ENCODE data around the gene MRPL20.
"Not testable (repeated sequence)": the region's sequence is repeated elsewhere in the genome, so short reads cannot be mapped to it uniquely, and the experiment has no call there.

- TF ChIP-seq, protein P1, sequence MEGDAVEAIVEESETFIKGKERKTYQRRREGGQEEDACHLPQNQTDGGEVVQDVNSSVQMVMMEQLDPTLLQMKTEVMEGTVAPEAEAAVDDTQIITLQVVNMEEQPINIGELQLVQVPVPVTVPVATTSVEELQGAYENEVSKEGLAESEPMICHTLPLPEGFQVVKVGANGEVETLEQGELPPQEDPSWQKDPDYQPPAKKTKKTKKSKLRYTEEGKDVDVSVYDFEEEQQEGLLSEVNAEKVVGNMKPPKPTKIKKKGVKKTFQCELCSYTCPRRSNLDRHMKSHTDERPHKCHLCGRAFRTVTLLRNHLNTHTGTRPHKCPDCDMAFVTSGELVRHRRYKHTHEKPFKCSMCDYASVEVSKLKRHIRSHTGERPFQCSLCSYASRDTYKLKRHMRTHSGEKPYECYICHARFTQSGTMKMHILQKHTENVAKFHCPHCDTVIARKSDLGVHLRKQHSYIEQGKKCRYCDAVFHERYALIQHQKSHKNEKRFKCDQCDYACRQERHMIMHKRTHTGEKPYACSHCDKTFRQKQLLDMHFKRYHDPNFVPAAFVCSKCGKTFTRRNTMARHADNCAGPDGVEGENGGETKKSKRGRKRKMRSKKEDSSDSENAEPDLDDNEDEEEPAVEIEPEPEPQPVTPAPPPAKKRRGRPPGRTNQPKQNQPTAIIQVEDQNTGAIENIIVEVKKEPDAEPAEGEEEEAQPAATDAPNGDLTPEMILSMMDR (IDR thresholded peaks at IDR 0.05), result not testable (repeated sequence)
- TF ChIP-seq POLR2AphosphoS5 (IDR thresholded peaks at IDR 0.05), result not testable (repeated sequence)
Observed at GRCh38 chr1:1412311-1412902, 5.3 kb upstream of the MRPL20 start.

All from suprapubic skin (tissue), 3 donors.